AG10803 (cell line): Measurements from ENCODE around the gene LYSET.

Experiments
- DNase-seq: peaks from one replicate; pipeline ENCODE4 v3.0.0; 2010; ENCODE audit warnings: low read depth
- H3K4me3 ChIP-seq: 2 replicates; pipeline ENCODE4 v1.5.1; 2011; ENCODE audit warnings: mild to moderate bottlenecking, low read length, control low read depth
- TF ChIP-seq, protein P1 (sequence below): conservative IDR thresholded peaks from 2 replicates; pipeline ENCODE4 v1.5.1; 2011; ENCODE audit warnings: mild to moderate bottlenecking, low read length, control low read depth, inconsistent platforms

LYSET gene

DNA sequence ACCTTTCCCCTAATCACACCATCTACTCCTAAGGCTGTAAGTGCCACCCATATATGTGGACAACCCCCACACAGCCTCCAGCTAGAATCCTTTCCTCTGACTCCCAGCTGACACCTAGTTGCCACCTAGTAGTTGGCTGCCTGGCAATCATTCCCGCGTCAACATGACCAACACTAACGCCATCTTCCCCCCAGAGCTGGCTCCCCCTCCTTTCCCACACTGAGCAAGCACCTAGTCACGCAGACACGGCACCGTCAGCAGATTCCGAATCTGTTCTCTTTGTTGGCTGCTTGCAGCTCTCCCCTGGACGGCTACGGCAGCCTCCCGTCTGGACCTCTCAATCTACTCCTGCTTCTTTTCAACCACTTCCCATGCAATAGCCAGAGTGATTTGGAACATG, 49.7 kb downstream of the LYSET start:
- peak; percentile 76 for DNase-seq
- H3K4me3 ChIP-seq: no peak overlapping the region
- TF ChIP-seq, protein P1, sequence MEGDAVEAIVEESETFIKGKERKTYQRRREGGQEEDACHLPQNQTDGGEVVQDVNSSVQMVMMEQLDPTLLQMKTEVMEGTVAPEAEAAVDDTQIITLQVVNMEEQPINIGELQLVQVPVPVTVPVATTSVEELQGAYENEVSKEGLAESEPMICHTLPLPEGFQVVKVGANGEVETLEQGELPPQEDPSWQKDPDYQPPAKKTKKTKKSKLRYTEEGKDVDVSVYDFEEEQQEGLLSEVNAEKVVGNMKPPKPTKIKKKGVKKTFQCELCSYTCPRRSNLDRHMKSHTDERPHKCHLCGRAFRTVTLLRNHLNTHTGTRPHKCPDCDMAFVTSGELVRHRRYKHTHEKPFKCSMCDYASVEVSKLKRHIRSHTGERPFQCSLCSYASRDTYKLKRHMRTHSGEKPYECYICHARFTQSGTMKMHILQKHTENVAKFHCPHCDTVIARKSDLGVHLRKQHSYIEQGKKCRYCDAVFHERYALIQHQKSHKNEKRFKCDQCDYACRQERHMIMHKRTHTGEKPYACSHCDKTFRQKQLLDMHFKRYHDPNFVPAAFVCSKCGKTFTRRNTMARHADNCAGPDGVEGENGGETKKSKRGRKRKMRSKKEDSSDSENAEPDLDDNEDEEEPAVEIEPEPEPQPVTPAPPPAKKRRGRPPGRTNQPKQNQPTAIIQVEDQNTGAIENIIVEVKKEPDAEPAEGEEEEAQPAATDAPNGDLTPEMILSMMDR: no peak
